Tracheal epithelial cell (primary cell): ENCODE data around the gene AR. TPM values are rescaled to one million over a fixed set of nuclear protein-coding genes. Genes with fewer than 3 reads are reported as not detected.

Source experiments
- total RNA-seq: library from RNA; depleted of rRNA; stranded (reverse); fragments of >200 nt; gene quantifications from 2 replicates; pipeline ENCODE4 v1.2.1, GENCODE V29; 2014

Gene AR
- total RNA-seq = 0.24 TPM in 1 of 2 replicates, not detected in the other

GRCh38 chrX:67543818-67544217 lies at the start of gene AR:
AR (plus strand) TSS chrX:67544021; CDS start chrX:67545147, 1,126 bp downstream.

